ENCODE data around the gene SDF2.
"Not testable (repeated sequence)": the region's sequence is repeated elsewhere in the genome, so short reads cannot be mapped to it uniquely, and the experiment has no call there.

Gene SDF2

DNA sequence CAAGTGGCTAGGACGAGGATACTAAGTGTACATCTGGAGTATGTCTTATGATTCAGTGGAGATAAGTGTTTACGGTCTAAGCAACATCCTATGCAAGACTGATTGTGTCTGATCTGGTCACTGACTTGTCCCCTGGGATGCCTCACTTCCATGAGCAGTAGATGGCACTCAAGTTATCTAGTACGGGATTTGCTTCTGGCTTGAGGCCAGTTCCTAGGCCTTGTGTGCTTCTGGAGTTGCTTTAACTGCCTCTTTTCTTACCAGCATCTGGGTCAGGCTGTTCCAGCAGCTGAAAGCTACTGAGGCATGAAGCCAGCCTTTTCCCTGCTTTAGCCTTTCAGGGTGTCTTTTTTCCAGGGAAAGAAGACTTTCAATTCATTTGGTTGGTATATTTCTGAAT is 23.3 kb upstream of the SDF2 start:
- no peak for DNase-seq (ENCODE audit: low spot score)

DNA sequence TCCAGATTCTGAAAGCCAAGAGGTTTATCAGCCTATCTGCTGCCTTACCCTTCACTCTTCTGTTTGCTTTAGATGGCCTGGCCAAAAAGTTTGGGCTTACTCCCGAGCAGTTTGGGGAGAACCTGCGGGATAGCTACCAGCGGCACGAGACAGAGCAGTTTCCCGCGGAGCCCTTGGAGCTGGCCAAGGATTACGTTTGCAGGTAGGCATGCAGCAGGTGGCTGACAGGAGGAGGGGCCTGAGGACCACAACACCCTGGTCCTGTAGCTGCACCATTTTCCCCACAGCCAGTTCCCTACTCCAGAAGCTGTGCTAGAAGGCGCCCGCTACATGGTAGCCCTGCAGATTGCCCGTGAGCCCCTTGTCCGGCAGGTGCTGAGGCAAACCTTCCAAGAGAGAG is 20.9 kb upstream of the SDF2 start:
- DNase-seq (ENCODE audit: low spot score): no peak

DNA sequence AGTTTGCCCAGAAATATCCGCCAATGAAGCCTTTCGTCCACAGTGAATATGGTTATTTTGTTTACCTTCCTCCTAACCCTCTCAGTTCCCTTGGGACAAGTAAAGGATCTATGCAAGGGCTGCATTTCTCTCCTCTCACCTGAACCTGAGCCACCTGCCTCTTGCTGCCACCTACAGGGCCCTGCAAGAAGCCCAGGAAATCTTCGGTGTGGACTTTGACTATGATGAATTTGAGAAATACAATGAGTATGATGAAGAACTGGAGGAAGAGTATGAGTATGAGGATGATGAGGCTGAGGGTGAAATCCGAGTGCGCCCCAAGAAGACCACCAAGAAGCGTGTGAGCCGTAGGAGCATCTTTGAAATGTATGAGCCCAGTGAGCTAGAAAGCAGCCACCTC is 14.3 kb upstream of the SDF2 start:
- no peak for DNase-seq (ENCODE audit: low spot score)

DNA sequence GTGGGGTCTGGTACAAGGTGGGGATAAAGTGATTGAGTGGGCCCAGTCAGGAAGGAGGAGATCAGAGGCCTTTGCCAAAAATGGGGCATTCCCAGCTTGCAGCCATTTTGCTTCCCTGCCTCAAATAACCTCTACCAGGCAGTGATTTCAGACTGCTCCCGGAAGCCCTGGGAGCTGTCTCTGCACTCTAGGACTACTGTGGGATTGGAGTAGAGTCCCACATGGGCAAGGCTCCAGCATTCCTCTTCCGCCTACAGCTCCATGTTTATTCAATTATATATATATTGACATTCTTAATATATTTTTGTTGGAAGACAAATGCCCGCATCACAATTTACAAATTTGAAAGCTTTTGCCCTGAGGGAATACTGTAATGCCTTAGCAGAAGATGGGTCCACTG is 13.8 kb upstream of the SDF2 start:
- DNase-seq (ENCODE audit: low spot score): no peak

DNA sequence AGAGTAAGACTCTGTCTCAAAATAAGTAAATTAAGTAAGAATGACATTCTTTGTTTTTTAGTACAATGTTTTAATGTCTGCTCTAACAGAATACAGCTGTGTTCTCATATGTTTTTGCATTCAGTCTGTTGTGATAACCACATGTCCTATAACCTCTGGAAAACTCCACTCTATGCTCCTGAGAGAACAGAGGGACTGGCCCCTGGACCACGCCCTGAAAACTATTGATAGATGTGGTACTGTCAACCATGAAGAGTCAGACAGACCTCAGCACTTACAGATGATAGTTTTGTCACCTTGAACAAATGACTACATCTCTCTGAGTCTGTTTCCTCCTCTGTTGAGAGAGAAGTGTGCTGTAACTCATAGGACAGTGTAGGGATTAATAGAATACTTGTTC is 8.2 kb upstream of the SDF2 start:
- DNase-seq (ENCODE audit: low spot score): no peak

DNA sequence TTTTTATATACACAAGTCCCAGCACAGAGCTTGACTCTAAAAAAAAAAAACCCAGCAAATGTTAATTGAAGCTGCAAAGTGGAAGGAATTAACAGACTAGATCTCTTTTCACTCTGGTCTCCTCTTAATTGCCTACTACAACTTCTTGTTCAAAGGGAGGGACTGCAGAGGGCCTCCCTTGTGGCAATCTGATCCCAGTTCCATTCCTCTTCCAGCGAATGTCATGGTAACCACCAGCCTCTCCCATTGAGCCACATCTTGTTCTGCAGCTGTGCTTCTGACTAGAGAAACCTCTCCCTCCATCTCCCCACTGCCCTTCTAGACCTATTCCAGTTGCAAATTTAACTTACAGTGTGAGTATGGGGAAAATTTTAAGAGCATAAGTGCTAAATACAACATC is 6.2 kb upstream of the SDF2 start:
- DNase-seq (ENCODE audit: low spot score): no peak

DNA sequence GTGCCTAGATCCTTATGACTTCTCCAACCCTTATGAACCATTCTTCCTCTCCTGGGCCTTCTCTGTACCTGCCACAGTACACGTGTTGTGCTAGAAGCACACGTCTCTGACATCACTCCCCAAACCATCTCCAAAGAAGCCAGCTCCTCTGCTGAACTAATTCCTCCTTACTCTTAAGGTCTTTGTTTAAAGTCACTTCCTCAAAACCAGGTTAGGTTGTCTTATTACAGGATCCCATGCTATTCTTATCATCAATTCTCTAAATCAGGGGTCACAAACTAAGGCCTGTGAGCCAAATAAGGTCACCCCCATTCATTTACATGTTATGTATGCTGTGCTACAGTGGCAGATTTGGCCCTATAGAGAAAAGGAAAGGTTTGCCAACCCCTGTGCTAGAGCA is 4.3 kb upstream of the SDF2 start:
- DNase-seq (ENCODE audit: low spot score): no peak

DNA sequence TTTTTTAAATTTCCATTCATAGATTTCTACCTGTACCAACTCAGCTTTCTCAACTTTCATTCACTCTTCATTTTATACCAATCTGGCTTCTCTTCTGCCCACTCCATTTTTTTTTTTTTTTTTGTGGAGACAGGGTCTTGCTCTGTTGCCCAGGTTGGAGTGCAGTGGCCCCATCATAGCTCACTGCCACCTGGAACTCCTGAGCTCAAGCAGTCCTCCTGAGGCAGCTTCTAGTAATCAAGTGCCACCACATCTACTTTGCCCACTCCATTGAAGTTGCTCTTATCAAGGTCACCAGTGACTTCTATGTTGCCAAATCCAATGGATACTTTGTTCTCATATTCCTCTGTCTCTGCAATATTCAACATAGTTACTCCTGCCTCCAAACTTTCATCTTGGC is 2.0 kb upstream of the SDF2 start:
- no peak for DNase-seq (ENCODE audit: low spot score)

DNA sequence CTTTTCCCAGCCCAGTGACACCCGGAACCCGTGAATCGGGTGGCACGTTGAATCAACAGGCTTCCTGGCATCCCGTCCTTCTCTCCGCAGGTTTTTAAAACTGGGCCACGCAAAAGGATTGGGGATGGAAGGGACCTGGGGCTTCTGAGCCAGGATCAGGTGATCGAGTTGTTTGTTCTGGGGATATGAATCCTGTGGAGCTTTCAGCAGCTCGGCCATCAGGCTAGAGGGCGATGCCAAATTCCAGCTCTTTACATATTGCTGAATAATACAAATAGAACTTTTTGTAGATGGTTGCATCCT is 772 bp upstream of the SDF2 start:
- DNase-seq (ENCODE audit: low spot score): no peak

DNA sequence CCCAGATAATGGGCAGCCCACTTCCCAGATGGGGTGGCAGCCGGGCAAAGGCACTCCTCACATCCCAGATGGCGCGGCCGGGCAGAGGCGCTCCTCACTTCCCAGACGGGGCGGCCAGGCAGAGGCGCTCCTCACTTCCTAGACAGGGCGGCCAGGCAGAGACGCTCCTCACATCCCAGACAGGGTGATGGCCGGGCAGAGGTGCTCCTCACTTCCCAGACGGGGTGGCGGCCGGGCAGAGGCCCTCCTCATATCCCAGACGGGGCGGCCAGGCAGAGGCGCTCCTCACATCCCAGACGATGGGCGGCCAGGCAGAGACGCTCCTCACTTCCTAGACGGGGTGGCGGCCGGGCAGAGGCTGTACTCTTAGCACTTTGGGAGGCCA is 2.2 kb downstream of the SDF2 start:
- DNase-seq (ENCODE audit: low spot score): not testable (repeated sequence)

DNA sequence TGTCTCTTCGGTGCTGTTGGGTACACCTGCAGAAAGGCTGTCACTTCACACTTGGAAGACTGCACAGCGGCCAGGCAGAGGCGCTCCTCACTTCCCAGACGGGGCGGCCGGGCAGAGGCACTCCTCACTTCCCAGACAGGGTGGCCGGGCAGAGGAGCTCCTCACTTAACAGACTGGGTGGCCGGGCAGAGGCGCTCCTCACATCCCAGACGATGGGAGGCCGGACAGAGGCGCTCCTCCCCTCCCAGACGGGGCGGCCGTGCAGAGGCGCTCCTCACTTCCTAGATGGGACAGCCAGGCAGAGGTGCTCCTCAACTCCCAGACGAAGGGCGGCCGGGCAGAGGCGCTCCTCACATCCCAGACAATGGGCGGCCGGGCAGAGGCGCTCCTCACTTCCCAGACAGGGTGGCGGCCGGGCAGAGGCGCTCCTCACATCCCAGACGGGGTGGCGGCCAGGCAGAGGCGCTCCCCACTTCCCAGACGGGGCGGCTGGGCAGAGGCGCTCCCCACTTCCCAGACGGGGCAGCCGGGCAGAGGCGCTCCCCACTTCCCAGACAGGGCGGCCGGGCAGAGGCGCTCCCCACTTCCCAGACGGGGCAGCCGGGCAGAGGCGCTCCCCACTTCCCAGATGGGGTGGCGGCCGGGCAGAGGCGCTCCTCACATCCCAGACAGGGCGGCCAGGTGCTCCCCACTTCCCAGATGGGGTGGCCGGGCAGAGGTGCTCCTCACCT is 2.8 kb downstream of the SDF2 start:
- not testable (repeated sequence) for DNase-seq (ENCODE audit: low spot score)

DNA sequence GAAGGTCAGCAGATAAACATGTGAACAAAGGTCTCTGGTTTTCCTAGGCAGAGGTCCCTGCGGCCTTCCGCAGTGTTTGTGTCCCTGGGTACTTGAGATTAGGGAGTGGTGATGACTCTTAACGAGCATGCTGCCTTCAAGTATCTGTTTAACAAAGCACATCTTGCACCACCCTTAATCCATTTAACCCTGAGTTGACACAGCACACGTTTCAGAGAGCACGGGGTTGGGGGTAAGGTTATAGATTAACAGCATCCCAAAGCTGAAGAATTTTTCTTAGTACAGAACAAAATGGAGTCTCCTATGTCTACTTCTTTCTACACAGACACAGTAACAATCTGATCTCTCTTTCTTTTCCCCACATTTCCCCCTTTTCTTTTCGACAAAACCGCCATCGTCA is 3.4 kb downstream of the SDF2 start:
- not testable (repeated sequence) for DNase-seq (ENCODE audit: low spot score)

DNA sequence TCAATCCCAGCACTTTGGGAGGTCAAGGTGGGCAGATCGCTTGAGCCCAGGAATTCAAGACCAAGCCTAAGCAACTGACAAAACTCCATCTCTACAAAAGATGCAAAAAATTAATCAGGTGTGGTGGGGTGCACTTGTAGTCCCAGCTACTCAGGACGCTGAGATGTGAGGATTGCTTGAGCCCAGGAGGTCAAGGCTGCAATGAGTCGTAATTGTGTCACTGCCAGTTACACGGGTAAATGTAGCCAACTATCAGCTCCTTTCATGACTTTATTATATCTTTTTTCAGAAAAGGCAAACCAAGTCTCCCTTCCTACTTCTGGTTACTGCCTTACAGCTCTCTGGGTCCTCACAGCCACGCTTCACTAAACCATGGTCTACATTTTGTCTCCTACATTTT is 4.0 kb downstream of the SDF2 start:
- peak; percentile 33 for DNase-seq (ENCODE audit: low spot score)

DNA sequence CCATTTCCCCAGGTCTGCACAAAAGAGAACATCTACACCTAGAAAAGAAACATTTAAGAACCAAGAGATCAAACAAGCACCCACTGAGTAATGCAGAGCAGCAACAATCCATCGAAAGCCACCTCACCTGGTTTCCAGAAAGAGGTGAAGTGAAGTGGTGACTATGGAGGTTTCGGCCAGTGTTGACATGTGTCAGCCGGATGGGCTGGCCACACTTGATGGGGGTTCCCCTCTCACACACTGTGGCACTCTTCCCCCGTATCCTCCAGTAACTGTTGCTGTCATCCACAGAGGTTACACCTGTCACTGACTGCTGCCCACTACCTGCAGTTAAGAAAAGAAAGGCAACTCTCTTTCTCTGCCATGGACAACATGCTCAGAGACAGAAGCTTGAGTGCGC is 6.5 kb downstream of the SDF2 start:
- no peak for DNase-seq (ENCODE audit: low spot score)

DNA sequence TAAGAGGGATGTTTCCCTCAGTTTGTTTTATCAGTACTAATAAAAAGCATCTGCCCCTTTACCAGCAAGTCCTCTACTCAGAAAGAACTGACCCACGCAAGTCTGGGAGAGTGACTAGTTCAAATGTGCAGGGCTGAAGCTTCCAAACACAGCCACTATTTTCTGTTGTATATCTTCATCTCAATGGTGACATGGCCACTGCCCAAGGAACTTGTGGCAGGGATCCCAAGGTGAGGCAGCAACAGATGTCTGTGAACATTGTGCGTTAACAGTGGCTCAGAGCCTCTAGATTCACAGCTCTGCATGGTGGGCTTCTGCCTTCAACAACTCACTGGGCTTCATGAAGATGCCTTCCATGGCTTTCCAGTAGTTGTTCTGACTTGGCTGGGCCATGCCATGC is 13.0 kb downstream of the SDF2 start:
- no peak for DNase-seq (ENCODE audit: low spot score)

DNA sequence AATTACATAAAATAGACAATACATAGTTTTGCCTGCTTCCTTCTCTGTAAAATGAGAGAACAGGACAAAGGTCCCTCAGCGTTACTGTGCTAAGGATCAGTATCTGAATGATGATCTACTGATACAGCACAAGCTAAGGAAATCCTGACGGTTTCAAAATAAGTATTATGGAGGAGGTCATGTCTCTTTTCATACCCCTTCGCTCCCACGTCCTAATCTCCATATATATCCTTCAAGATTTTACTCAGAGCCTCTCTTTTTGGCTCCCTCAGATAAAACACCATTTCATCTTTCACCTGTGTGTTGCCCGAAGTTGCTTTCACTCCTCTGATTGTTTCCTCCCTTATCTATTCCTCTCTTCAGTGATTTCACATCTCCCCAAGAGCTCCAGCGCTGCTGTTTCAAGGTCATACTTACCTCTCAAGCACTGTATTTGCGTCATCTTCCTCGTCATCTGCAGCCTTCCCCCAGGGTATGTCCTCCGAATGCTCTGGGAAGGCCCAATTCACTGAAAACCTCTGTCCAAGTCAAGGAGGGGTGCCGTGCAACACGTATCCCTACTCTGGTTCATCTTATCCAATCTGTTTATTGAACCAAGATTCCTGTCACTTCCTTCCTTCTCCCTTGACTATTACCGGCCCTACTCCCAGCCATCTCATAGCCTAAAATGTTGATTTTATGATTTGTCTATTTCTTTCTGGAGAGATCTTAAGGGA is 15.5 kb downstream of the SDF2 start:
- no peak for DNase-seq (ENCODE audit: low spot score)

DNA sequence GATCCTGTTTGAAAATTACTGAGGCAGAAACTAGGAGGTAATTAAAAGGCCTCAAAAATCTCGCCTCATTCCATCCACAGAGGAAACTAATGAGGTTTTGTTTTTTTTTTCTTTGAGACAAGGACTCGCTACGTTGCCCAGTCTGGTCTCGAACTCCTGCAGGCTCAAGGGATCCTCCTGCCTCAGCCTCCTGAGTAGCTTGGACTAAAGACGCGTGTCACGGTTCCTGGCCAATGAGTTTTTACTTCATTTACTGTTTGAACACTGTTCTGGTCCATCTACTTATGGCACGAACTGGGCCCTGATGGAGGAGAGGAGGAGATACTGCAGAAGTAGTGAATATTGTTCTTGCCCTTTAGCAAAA is 16.1 kb downstream of the SDF2 start:
- DNase-seq (ENCODE audit: low spot score): no peak

DNA sequence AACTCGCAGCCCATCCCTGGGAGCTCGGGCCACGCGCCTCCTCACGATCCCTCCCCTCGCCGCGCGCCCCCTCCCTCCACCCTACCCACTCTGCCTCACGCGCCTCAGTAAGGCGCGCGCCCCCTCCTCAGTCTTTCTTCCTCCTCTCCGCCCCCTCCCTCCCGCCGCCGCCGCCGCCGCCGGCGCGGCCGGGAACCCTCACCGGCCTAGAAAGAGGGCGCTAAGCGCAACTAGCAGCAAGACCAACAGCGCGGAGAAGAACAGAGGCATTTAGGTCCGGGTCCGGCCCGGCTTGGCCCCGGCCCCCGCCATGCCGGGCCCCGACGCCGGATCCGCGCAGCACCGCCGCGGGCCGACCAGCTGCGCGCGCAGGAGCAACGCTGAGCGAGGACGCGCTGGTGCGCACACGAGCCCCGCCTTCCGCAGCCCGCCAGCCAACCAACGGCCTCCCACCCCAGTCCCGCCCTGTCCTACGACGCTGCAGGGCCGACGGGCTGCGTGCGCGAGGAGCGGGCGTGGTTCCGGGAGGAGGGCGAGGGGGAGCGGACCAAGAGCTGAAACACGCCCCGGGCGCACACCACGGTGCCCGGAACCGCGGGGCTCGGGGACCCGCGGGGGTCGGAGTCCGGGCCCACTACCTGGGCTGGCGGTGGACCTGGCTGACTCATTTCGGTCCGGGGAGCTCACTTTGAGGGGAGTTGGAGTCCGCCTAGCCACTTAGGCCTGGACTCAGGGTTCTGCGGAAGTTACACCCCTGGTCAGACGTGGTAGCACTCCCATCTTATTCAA is 16.7 kb downstream of the SDF2 start, which contains the start of gene BLTP2:
TSS of gene BLTP2 (minus strand) at position 372 of the 789 bp plus-strand sequence. CDS start at position 270, 102 bp downstream.
- DNase-seq (ENCODE audit: low spot score): peak; percentile 100

DNA sequence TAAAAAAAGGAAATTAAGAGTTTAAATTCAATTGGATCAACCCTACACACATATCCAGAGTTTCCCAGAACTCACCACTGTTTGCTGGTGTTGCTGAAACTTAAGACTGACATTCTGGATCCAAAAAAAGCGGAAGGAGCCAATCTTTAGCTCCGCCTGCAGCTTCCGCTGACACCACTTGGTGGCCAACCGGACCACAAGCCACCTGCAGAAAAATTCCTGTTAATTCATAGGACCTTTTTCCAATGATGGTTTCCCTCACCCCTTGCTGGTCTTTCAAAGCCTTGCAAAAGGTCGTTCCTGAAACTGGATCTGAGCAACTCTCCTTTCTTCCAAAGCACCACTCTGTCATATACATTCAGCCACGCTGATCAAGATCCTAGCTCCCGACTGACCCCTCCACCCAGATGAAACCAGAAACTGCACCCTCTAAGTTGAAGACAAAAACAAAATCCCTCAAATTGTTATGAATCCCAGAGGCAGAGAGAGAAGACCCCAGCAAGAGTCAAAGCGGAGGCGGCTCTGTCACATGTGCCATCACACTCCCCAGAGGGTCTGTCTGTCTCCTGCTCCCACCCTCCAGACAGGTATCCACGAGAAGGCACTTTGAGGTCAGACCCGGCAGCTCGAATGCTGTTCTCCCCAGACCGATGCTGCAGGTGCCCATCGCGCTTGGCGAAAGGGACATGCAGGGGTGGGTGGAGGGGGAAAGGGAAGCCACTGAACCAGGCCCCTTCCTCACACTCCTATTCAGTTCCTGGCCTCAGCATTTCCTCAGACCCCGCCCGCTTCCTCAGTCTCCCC is 17.5 kb downstream of the SDF2 start:
- DNase-seq (ENCODE audit: low spot score): peak; percentile 75

DNA sequence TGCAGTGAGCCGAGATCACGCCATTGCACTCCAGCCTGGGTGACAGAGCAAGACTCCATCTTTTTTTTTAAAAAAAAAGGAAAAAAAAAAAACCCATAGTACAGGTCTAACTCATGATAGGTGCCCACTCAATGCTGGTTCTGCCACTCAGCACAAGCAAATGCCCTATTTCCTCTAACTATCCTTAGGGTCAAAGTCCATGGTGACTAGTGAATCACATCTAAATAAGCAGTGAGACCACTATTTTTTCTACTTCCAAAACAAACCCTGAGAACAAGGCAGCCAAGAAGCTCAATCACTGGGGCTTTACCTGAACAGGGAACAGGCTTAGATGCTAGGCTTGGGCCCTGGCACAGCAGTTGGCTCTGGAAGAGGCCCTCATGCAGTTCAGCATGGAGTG is 20.1 kb downstream of the SDF2 start:
- DNase-seq (ENCODE audit: low spot score): no peak

DNA sequence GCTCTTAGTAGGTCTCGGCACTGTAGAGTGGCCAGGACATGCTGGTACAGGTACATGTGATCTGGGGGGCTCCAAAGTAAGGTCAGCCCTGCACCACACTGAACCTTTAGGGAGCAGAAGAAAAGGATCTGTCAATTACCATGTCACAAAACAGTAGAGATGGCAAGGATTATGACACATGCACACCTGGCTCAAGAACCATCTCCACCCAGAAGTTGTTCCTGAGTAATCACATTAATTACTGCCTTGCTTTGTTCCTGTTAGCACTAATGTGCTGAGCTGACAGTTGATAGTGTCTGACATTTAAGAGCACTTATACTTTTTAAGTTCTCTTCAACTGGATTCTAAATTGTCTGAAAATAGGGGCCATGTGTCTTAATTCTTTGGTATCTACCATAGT is 26.2 kb downstream of the SDF2 start:
- no peak for DNase-seq (ENCODE audit: low spot score)

DNA sequence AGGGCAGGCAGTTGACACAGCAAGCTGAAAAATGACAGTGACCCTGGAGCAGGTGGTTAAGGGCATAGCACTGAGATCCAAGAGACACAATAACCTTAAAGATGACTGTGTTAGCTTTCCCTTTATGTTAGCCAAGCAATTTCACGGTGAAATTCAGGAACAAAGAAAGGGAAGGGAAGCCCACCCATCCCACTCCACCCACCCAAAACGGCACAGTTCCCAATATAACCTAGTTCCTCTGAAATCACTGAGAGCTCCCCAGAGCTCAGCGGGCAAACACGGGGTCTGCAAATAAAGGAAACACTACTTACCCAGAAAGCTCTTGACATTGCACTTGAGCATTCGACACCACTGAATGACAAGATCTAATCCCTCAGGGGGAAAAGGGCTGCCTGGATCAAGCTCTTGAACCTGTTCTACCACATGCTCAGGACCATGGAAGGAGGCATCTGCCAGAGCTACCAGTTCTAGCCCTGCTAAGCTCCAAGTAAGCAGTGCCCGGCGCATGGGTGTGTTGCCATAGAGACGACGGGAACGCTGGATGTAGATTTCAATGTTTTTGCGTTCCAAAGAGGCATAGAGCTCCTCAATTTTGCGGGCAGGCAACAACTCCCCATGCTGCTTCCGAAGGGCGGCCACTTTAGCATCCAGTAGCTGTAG is 27.4 kb downstream of the SDF2 start:
- DNase-seq (ENCODE audit: low spot score): no peak
